AG04449 (cell line): Measurements from ENCODE around the gene PINLYP.
"Not testable (repeated sequence)": the region's sequence is repeated elsewhere in the genome, so short reads cannot be mapped to it uniquely, and the experiment has no call there.

Source experiments
- CTCF ChIA-PET: fragments of 350-600 bp; formaldehyde crosslinking; extraction: SDS; loops from one replicate; lab custom pipeline; 2021; ENCODE audit warnings: antibody characterized with exemption; lab: Yijun Ruan, JAX
- POLR2A ChIA-PET: fragments of 400-600, 350-600 bp; formaldehyde crosslinking; extraction: SDS; loops from one replicate; lab custom pipeline; 2020; ENCODE audit warnings: antibody characterized with exemption, inconsistent platforms; lab: Yijun Ruan, JAX
- DNase-seq: peaks from one replicate; pipeline ENCODE4 v3.0.0-alpha.2; 2010; ENCODE audit warnings: low read depth, low spot score
- H3K4me3 ChIP-seq: 2 replicates; pipeline ENCODE4 v1.5.1; 2011; ENCODE audit warnings: low read depth, mild to moderate bottlenecking, control low read depth, low read length
- CTCF ChIP-seq: IDR thresholded peaks from one replicate; pipeline ENCODE4 v1.5.1; 2011; ENCODE audit warnings: mild to moderate bottlenecking, moderate library complexity, low read length, control low read depth, inconsistent platforms; ENCODE audit not compliant: insufficient read depth; ENCODE audit errors: missing control alignments

The PINLYP gene

GRCh38 chr19:43582495-43582894 lies 6.9 kb downstream of the PINLYP start:
- ChIA-PET CTCF (interaction anchor here (2.1 to 8.7 kb wide), 2 partner anchors 12 to 27 kb away, joined by 5 to 68 read pairs; partner anchors contain the start of genes IRGQ and ZNF576), POLR2A (no interaction called here)
- no peak overlapping the region for H3K4me3 ChIP-seq
- TF ChIP-seq CTCF: no peak
- no peak for DNase-seq

GRCh38 chr19:43584484-43584883 lies 8.9 kb downstream of the PINLYP start:
- CTCF ChIA-PET: interaction anchor here (1.3 to 8.7 kb wide), 2 partner anchors 10 to 31 kb away, joined by 3 to 68 read pairs; partner anchors contain the start of genes IRGQ and ZNF576
- H3K4me3 ChIP-seq: no peak overlapping the region
- POLR2A ChIA-PET: interaction anchor here (0.6 kb wide), 1 partner anchor 10 kb away, joined by 3 read pairs; no protein-coding TSS in a partner anchor
- no peak for DNase-seq
- TF ChIP-seq CTCF: no peak

DNA sequence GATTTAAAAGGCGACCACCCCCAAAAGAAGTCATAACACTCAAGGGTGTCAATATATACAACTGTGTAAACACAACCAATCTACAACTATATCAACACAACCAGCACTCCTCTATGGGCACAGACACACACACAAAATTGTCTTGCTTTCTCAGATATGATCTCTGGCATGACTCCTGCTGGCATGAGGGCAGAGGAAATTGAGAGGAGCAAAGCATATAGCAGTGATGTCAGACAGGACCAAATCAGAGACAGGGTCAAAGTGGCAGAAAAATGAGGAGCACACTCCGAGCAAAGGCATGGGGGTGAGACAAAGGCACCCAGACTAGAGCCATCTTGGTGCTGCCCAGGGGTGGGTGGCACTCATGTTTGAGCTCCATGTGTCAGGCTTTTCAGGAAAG lies 10.7 kb downstream of the PINLYP start:
- POLR2A ChIA-PET: no interaction called here
- CTCF ChIA-PET: interaction anchor here (0.7 to 8.7 kb wide), 2 partner anchors 9 to 30 kb away, joined by 3 to 68 read pairs; partner anchors contain the start of genes IRGQ and ZNF576
- H3K4me3 ChIP-seq: no peak overlapping the region
- no peak for DNase-seq
- TF ChIP-seq CTCF: no peak

DNA sequence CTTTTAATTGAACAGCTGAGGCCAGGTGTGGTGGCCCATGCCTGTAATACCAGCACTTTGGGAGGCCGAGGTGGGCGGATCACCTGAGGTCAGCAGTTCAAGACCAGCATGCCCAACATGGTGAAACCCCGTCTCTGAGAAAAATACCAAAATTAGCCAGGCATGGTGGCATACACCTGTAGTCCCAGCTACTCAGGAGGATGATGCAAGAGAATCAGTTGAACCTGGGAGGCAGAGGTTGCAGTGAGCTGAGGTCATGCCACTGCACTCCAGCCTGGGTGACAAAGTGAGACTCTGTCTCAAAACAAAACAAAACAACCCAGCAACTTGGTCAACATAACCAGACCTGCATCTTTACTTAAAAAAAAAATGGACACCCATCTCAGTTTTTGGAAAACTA lies 11.4 kb downstream of the PINLYP start:
- POLR2A ChIA-PET, DNase-seq, H3K4me3 ChIP-seq: not testable (repeated sequence)
- CTCF ChIA-PET: interaction anchor here (0.7 to 8.7 kb wide), 2 partner anchors 8 to 31 kb away, joined by 3 to 68 read pairs; partner anchors contain the start of genes IRGQ and ZNF576

- ChIA-PET POLR2A (interaction anchor here (0.7 kb wide), 1 partner anchor 26 kb away, joined by 3 read pairs; no protein-coding TSS in a partner anchor), CTCF (interaction anchor here (0.8 to 2.2 kb wide), 3 partner anchors 14 to 220 kb away, joined by 3 to 6 read pairs (median 4); partner anchors contain the start of genes PINLYP and XRCC1)
- no peak overlapping the region for H3K4me3 ChIP-seq
- no peak for DNase-seq
- no peak for TF ChIP-seq CTCF
These were observed 13.7 kb downstream of the PINLYP start for GRCh38 chr19:43589277-43589676.

GRCh38 chr19:43589678-43590077 lies 14.1 kb downstream of the PINLYP start:
- POLR2A ChIA-PET: no interaction called here
- no peak for DNase-seq
- TF ChIP-seq CTCF: no peak
- H3K4me3 ChIP-seq: no peak overlapping the region
- CTCF ChIA-PET: interaction anchor here (1.3 to 2.2 kb wide), 2 partner anchors 15 to 34 kb away, joined by 4 to 6 read pairs; partner anchors contain the start of genes PINLYP and XRCC1
